SU-DHL-6 (cell line): Measurements from ENCODE around the gene TBRG1.

Source experiments
- EZH2phosphoT487 ChIP-seq: fragments of 200-600 bp; sonication (generic), shearing (Covaris generic); conservative IDR thresholded peaks from 2 replicates; pipeline ENCODE4 v1.6.1; 2018; ENCODE audit warnings: mild to moderate bottlenecking, antibody characterized with exemption, low read length, moderate library complexity, mixed read lengths
- TF ChIP-seq, protein P1 (sequence below): fragments of 200-600 bp; sonication (generic); IDR thresholded peaks from one replicate; pipeline ENCODE4 v1.5.1; 2017; ENCODE audit warnings: antibody characterized with exemption, mild to moderate bottlenecking, low read length, moderate library complexity; ENCODE audit not compliant: insufficient read depth, poor library complexity, severe bottlenecking

DNA sequence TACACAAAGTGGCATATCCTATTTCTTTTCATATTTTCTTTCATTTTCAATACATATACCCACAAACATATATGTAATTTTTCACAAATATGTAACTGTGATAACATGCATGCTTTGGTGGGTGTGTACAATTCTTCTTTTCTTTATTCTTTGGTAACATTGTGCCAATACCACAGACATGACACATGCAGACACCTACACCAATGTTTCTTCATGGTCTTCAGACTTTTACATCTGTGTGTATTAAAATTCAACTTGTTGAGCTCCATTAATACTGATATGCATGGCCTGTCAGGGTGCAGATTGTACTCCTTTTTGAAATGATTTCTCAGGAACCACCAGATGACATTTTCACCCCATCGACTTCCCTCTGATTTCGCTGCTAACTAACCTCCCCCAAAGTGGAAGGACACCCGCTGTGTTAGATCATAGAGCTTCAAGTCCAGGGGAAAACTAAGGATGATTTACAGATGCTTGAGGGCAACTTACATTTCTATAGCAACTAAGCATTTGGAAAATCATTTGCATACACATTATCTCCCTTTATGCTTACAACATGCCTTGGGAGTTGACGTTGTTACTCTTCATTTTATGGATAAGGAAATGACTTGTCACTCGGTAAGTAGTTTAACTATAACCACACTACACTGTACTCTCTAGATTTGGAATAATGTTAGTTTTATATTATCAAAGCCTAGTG lies 21.9 kb upstream of the TBRG1 start:
- TF ChIP-seq, protein P1, sequence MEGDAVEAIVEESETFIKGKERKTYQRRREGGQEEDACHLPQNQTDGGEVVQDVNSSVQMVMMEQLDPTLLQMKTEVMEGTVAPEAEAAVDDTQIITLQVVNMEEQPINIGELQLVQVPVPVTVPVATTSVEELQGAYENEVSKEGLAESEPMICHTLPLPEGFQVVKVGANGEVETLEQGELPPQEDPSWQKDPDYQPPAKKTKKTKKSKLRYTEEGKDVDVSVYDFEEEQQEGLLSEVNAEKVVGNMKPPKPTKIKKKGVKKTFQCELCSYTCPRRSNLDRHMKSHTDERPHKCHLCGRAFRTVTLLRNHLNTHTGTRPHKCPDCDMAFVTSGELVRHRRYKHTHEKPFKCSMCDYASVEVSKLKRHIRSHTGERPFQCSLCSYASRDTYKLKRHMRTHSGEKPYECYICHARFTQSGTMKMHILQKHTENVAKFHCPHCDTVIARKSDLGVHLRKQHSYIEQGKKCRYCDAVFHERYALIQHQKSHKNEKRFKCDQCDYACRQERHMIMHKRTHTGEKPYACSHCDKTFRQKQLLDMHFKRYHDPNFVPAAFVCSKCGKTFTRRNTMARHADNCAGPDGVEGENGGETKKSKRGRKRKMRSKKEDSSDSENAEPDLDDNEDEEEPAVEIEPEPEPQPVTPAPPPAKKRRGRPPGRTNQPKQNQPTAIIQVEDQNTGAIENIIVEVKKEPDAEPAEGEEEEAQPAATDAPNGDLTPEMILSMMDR: no peak
- TF ChIP-seq EZH2phosphoT487: no peak
